ENCODE results near the gene GAK. TPM values are rescaled to one million over a fixed set of nuclear protein-coding genes. Genes with fewer than 3 reads are reported as not detected.

Gene GAK
- polyA plus RNA-seq, 1 donor (not counting 4 experiments of a cell fraction or from before 2014, with no cell fraction given) = 18.4 TPM

- Histone ChIP-seq H3K4me3 (ENCODE audit: control insufficient read depth in 2 of 3, extremely low read depth in 1 of 3, insufficient read depth in 2 of 3, low read depth in 1 of 3, low read length in 3 of 3) (peak overlapping the region; percentile 74 to 81 (median 81)), H3K36me3 (ENCODE audit: control insufficient read depth in 2 of 2, extremely low read depth in 1 of 2, insufficient read depth in 2 of 2, low read length in 2 of 2) (peaks cover 0 to 4% of the 10 kb centered on the region in 2 experiments), H3K27ac (ENCODE audit: control insufficient read depth, insufficient read depth, low read length) (peak overlapping the region; percentile 87), H3K9ac (ENCODE audit: control insufficient read depth, extremely low read depth, insufficient read depth, low read length) (peak overlapping the region; percentile 97), H3K4me1 (ENCODE audit: control insufficient read depth, extremely low read depth, insufficient read depth, low read length) (peaks cover 15% of the 10 kb centered on the region), H3K4me2 (ENCODE audit: control insufficient read depth, extremely low read depth, insufficient read depth, low read depth, low read length) (peak overlapping the region; percentile 89), H3K9me1 (ENCODE audit: control insufficient read depth, extremely low read depth, insufficient read depth, low read length) (peaks cover 2% of the 10 kb centered on the region), H4K20me1 (ENCODE audit: control insufficient read depth, extremely low read depth, insufficient read depth, low read length) (peaks cover 11% of the 10 kb centered on the region), H3K79me2 (ENCODE audit: control insufficient read depth, insufficient read depth, low read length) (peaks cover 59% of the 10 kb centered on the region), H3K27me3 (ENCODE audit: control insufficient read depth, extremely low read depth, insufficient read depth, low read length) (no peaks in the 10 kb centered on the region), H2AFZ (ENCODE audit: control insufficient read depth, low read length) (no peak overlapping the region), H3K9me3 (ENCODE audit: control insufficient read depth, low read depth, low read length) (no peaks in the 10 kb centered on the region)
- TF ChIP-seq CTCF (optimal IDR thresholded peaks at IDR 0.05 in 1 of 3, IDR thresholded peaks at IDR 0.05 in 1 of 3, conservative IDR thresholded peaks at IDR 0.05 in 1 of 3; ENCODE audit: extremely low read depth in 1 of 3, insufficient read depth in 2 of 3, low read length in 3 of 3) = no peak
- no peak for TF ChIP-seq EZH2 (IDR thresholded peaks at IDR 0.05; ENCODE audit: low read length)
- FAIRE-seq (no peak), DNase-seq (ENCODE audit: low read depth, low spot score) (no peak)
- dilution Hi-C loops (cut with MboI; ENCODE audit: extremely low pct_ligation_motif_present, low sequenced_read_pairs) = no loop called here
Observed at GRCh38 chr4:930827-931193, 1.3 kb downstream of the GAK start.

- Histone ChIP-seq H2AFZ (ENCODE audit: control insufficient read depth, low read length) (no peak overlapping the region), H3K36me3 (ENCODE audit: control insufficient read depth in 2 of 2, extremely low read depth in 1 of 2, insufficient read depth in 2 of 2, low read length in 2 of 2) (peaks cover 0 to 4% of the 10 kb centered on the region in 2 experiments), H3K9me3 (ENCODE audit: control insufficient read depth, low read depth, low read length) (no peaks in the 10 kb centered on the region), H3K9me1 (ENCODE audit: control insufficient read depth, extremely low read depth, insufficient read depth, low read length) (peaks cover 2% of the 10 kb centered on the region), H3K4me2 (ENCODE audit: control insufficient read depth, extremely low read depth, insufficient read depth, low read depth, low read length) (peak overlapping the region; percentile 89), H3K4me3 (ENCODE audit: control insufficient read depth in 2 of 3, extremely low read depth in 1 of 3, insufficient read depth in 2 of 3, low read depth in 1 of 3, low read length in 3 of 3) (peak overlapping the region in 1 of 3 experiments; percentile 74), H3K9ac (ENCODE audit: control insufficient read depth, extremely low read depth, insufficient read depth, low read length) (peak overlapping the region; percentile 97), H3K4me1 (ENCODE audit: control insufficient read depth, extremely low read depth, insufficient read depth, low read length) (peaks cover 19% of the 10 kb centered on the region), H3K27ac (ENCODE audit: control insufficient read depth, insufficient read depth, low read length) (no peak overlapping the region), H3K79me2 (ENCODE audit: control insufficient read depth, insufficient read depth, low read length) (peaks cover 66% of the 10 kb centered on the region), H4K20me1 (ENCODE audit: control insufficient read depth, extremely low read depth, insufficient read depth, low read length) (peaks cover 12% of the 10 kb centered on the region), H3K27me3 (ENCODE audit: control insufficient read depth, extremely low read depth, insufficient read depth, low read length) (no peaks in the 10 kb centered on the region)
- no peak for TF ChIP-seq EZH2 (IDR thresholded peaks at IDR 0.05; ENCODE audit: low read length)
- no peak for TF ChIP-seq CTCF (optimal IDR thresholded peaks at IDR 0.05 in 1 of 3, IDR thresholded peaks at IDR 0.05 in 1 of 3, conservative IDR thresholded peaks at IDR 0.05 in 1 of 3; ENCODE audit: extremely low read depth in 1 of 3, insufficient read depth in 2 of 3, low read length in 3 of 3)
- DNase-seq (ENCODE audit: low read depth, low spot score) (no peak), FAIRE-seq (no peak)
- dilution Hi-C loops (cut with MboI; ENCODE audit: extremely low pct_ligation_motif_present, low sequenced_read_pairs) = no loop called here
Observed at GRCh38 chr4:930028-930551, 2.0 kb downstream of the GAK start.

All from keratinocyte (primary cell).